ENCODE results near the gene TGM5. TPM values are rescaled to one million over a fixed set of nuclear protein-coding genes. Genes with fewer than 3 reads are reported as not detected.

TGM5 gene
- total and polyA plus RNA-seq, 2 experiments from 2014 or later, result not detected

DNA sequence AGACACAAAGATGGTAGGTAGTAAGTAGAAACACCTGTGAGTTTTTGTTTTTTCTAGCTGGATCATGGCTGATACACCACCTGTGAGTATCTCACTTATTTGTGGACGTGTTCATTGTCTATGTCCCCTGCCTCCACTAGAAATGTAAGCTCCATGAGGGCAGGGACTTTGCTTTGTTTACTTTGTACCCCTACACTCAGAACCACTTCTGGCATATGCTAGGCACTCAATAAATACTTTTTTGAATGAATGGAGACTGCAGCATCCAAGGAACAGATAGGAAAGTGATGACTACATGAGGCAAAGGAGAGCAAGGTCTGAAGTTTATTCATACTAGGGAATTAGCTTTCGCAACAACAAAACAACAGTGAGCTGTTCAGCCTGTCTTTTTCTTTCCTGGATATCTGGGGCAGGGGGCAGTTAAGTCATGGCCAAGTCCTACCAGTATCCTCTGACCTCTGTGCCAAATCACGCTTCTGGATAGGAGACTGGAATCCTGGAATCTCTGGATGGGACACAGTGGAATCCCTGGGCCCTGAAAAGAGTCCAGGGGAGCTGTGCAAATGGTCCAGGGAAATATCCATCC, 34.3 kb downstream of the TGM5 start:
- H3K4me2 ChIP-seq, result no peak overlapping the region
- no peaks in the 10 kb centered on the region for H3K27me3 ChIP-seq
- WGBS (ENCODE audit: low lambda C conversion rate, missing lambda C conversion rate), result 84% methylated on average over 3 of the region's 3 CpGs

DNA sequence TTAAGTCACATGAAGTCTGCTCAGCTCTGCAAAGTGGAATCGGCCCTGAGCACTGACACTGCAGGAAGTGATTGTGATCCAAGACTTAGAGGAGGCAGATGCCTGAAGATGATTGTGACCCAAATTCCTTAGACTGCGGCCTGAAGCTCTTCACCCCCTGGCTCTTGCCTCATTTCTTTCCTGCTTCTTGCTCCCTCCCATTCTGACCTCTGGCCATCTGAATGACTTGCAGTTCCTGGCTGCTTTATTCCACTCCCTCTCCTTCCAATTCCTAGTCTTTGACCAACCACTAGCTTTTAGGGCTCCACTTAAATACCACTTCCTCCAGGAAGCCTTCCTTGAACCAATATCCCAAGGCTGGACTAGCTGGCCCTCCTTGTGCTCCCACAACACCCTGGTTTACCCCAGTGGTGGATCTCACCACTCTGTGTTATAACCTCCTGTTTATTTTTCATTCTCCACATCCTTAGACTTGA, 36.0 kb downstream of the TGM5 start:
- Histone ChIP-seq H2AFZ (no peak overlapping the region), H3K36me3 (replicated peaks; ENCODE audit: insufficient read depth, low read depth) (no peaks in the 10 kb centered on the region), H3K9me3 (ENCODE audit: low read depth) (no peaks in the 10 kb centered on the region), H3K4me3 (no peak overlapping the region), H3K9me2 (replicated peaks; ENCODE audit: insufficient read depth) (no peaks in the 10 kb centered on the region), H3K27ac (no peak overlapping the region), H4K20me1 (ENCODE audit: insufficient read depth, poor library complexity, severe bottlenecking) (no peaks in the 10 kb centered on the region), H3K79me2 (no peaks in the 10 kb centered on the region), H3K27me3 (no peaks in the 10 kb centered on the region), H3K4me1 (ENCODE audit: insufficient read depth) (no peaks in the 10 kb centered on the region), H3K4me2 (no peak overlapping the region)
- DNase-seq (ENCODE audit: low spot score), result no peak
- WGBS (ENCODE audit: low lambda C conversion rate, missing lambda C conversion rate), result 74% methylated on average over 2 of the region's 2 CpGs
- TF ChIP-seq, protein P1, sequence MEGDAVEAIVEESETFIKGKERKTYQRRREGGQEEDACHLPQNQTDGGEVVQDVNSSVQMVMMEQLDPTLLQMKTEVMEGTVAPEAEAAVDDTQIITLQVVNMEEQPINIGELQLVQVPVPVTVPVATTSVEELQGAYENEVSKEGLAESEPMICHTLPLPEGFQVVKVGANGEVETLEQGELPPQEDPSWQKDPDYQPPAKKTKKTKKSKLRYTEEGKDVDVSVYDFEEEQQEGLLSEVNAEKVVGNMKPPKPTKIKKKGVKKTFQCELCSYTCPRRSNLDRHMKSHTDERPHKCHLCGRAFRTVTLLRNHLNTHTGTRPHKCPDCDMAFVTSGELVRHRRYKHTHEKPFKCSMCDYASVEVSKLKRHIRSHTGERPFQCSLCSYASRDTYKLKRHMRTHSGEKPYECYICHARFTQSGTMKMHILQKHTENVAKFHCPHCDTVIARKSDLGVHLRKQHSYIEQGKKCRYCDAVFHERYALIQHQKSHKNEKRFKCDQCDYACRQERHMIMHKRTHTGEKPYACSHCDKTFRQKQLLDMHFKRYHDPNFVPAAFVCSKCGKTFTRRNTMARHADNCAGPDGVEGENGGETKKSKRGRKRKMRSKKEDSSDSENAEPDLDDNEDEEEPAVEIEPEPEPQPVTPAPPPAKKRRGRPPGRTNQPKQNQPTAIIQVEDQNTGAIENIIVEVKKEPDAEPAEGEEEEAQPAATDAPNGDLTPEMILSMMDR (IDR thresholded peaks at IDR 0.05; ENCODE audit: poor library complexity), result no peak
- no peak for TF ChIP-seq EZH2 (IDR thresholded peaks at IDR 0.05; ENCODE audit: borderline replicate concordance)
- TF ChIP-seq EZH2phosphoT487 (IDR thresholded peaks at IDR 0.05; ENCODE audit: low read depth, severe bottlenecking, unreplicated experiment), result no peak

More for the DNA sequence above, 34.3 kb downstream of the TGM5 start:
- no peaks in the 10 kb centered on the region for H3K4me1 ChIP-seq (ENCODE audit: insufficient read depth)
- H3K9me3 ChIP-seq (ENCODE audit: low read depth), result no peaks in the 10 kb centered on the region
- no peaks in the 10 kb centered on the region for H4K20me1 ChIP-seq (ENCODE audit: insufficient read depth, poor library complexity, severe bottlenecking)
- no peaks in the 10 kb centered on the region for H3K36me3 ChIP-seq (replicated peaks; ENCODE audit: insufficient read depth, low read depth)
- no peaks in the 10 kb centered on the region for H3K9me2 ChIP-seq (replicated peaks; ENCODE audit: insufficient read depth)
- no peak for DNase-seq (ENCODE audit: low spot score)
- TF ChIP-seq, protein P1 (IDR thresholded peaks at IDR 0.05; ENCODE audit: poor library complexity), result no peak
- TF ChIP-seq EZH2 (IDR thresholded peaks at IDR 0.05; ENCODE audit: borderline replicate concordance) (no peak), EZH2phosphoT487 (IDR thresholded peaks at IDR 0.05; ENCODE audit: low read depth, severe bottlenecking, unreplicated experiment) (no peak)
- no peak overlapping the region for H2AFZ ChIP-seq
- no peak overlapping the region for H3K27ac ChIP-seq
- H3K79me2 ChIP-seq, result no peaks in the 10 kb centered on the region
- H3K4me3 ChIP-seq, result no peak overlapping the region

DNA sequence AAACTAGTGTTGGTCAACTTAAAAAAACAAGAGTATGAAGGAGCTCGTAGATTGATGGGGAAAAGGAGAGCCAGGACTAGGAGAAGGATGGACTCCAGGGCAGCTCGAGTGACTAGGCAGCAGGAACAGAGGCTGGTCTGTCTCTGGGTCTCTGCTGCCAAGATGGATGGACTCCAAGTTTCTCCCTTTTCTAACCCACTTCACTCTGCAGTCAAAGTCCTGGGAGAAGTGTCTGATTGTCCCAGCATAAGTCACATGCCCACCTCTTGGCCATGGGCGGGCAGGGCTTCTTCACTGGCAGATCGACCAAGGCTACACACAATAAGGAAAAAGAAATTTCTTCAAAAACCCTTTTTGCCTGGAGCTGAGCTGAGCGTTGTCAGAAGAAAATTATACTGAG, 36.8 kb downstream of the TGM5 start:
- H3K36me3 ChIP-seq (replicated peaks; ENCODE audit: insufficient read depth, low read depth), result no peaks in the 10 kb centered on the region
- H3K4me2 ChIP-seq, result no peak overlapping the region
- H3K79me2 ChIP-seq, result no peaks in the 10 kb centered on the region
- H3K9me3 ChIP-seq (ENCODE audit: low read depth), result no peaks in the 10 kb centered on the region
- DNase-seq (ENCODE audit: low spot score), result no peak
- H3K27me3 ChIP-seq, result no peaks in the 10 kb centered on the region
- 89% methylated on average over 5 of the region's 5 CpGs for WGBS (ENCODE audit: low lambda C conversion rate, missing lambda C conversion rate)
- H4K20me1 ChIP-seq (ENCODE audit: insufficient read depth, poor library complexity, severe bottlenecking), result no peaks in the 10 kb centered on the region
- no peaks in the 10 kb centered on the region for H3K4me1 ChIP-seq (ENCODE audit: insufficient read depth)
- TF ChIP-seq, protein P1 (IDR thresholded peaks at IDR 0.05; ENCODE audit: poor library complexity), result no peak
- TF ChIP-seq EZH2phosphoT487 (IDR thresholded peaks at IDR 0.05; ENCODE audit: low read depth, severe bottlenecking, unreplicated experiment) (no peak), EZH2 (IDR thresholded peaks at IDR 0.05; ENCODE audit: borderline replicate concordance) (no peak)
- H3K9me2 ChIP-seq (replicated peaks; ENCODE audit: insufficient read depth), result no peaks in the 10 kb centered on the region
- no peak overlapping the region for H2AFZ ChIP-seq
- H3K4me3 ChIP-seq, result no peak overlapping the region
- H3K27ac ChIP-seq, result no peak overlapping the region

Data from hepatocyte (in vitro differentiated cells).